ENCODE measurements around the gene MYH14. TPM values are rescaled to one million over a fixed set of nuclear protein-coding genes. Genes with fewer than 3 reads are reported as not detected.
"Not testable (repeated sequence)": the region's sequence is repeated elsewhere in the genome, so short reads cannot be mapped to it uniquely, and the experiment has no call there.

The MYH14 gene
- total RNA-seq, 2 experiments from 2014 or later, result not detected

GRCh38 chr19:50222691-50223438 is 19.4 kb downstream of the MYH14 start:
- no peak for DNase-seq
- ATAC-seq (ENCODE audit: low read depth), result no peak
- Mint-ChIP-seq H3K36me3 (no peaks in the 10 kb centered on the region), H3K4me3 (no peak overlapping the region), H3K27ac (no peak overlapping the region), H3K4me1 (no peaks in the 10 kb centered on the region), H3K9me3 (peaks cover 6% of the 10 kb centered on the region), H3K27me3 (no peaks in the 10 kb centered on the region)
- POLR2A ChIA-PET, result no interaction called here

- ATAC-seq (ENCODE audit: low read depth) (no peak), DNase-seq (no peak)
- H3K4me3 Mint-ChIP-seq, result no peak overlapping the region
- H3K9me3 Mint-ChIP-seq, result peaks cover 6% of the 10 kb centered on the region
- no peaks in the 10 kb centered on the region for H3K27me3 Mint-ChIP-seq
- H3K36me3 Mint-ChIP-seq, result no peaks in the 10 kb centered on the region
- POLR2A ChIA-PET, result no interaction called here
- no peak overlapping the region for H3K27ac Mint-ChIP-seq
- H3K4me1 Mint-ChIP-seq, result no peaks in the 10 kb centered on the region
Observed at GRCh38 chr19:50223439-50223716, 20.0 kb downstream of the MYH14 start.

- no peak for DNase-seq
- Mint-ChIP-seq H3K4me3 (no peak overlapping the region), H3K27ac (no peak overlapping the region), H3K9me3 (peaks cover 6% of the 10 kb centered on the region), H3K4me1 (no peaks in the 10 kb centered on the region), H3K36me3 (no peaks in the 10 kb centered on the region), H3K27me3 (no peaks in the 10 kb centered on the region)
- POLR2A ChIA-PET, result no interaction called here
- ATAC-seq (ENCODE audit: low read depth), result no peak
Observed at GRCh38 chr19:50224986-50225747, 21.7 kb downstream of the MYH14 start.

DNA sequence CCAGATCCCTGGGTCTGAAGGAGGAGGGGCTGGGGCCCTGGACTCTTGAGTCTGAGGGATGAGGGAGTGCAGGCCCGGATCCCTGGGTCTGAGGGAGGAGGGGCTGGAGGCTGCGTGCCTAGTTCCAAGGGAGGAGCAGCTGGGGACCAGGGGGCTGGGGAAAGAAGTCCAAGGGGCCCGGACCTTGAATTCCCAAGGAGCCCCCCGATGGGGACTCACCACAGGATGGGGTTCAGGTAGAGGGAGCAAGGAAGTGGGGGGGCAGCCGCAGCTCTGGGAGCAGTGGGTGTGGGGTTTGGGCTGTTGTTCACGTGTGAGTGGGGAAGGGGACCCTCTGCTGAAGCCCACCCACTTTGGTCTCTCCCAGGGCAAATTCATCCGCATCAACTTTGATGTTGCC is 23.1 kb downstream of the MYH14 start:
- Mint-ChIP-seq H3K36me3 (no peaks in the 10 kb centered on the region), H3K27ac (no peak overlapping the region), H3K9me3 (peaks cover 6% of the 10 kb centered on the region), H3K4me3 (no peak overlapping the region), H3K4me1 (no peaks in the 10 kb centered on the region), H3K27me3 (peaks cover 3% of the 10 kb centered on the region)
- DNase-seq (no peak), ATAC-seq (ENCODE audit: low read depth) (no peak)
- POLR2A ChIA-PET, result no interaction called here

DNA sequence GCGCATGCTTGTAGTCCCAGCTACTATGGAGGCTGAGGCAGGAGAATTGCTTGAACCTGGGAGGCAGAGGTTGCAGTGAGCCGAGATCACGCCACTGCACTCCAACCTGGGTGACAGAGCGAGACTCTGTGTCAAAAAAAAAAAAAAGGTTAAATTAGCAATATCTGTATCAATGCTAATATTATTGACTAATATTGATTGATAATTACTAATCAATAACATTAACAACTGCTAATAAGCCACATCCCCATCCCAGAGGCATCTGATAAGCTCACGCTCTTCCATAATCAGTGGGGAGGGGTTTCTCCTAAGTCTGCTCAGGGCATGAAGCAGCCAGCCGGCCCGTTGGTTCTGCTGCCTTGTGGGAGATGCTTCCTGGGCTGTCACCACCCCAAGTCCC is 24.7 kb downstream of the MYH14 start:
- H3K27me3 Mint-ChIP-seq; H3K27ac Mint-ChIP-seq; H3K4me1 Mint-ChIP-seq; H3K4me3 Mint-ChIP-seq; ATAC-seq (ENCODE audit: low read depth); POLR2A ChIA-PET; DNase-seq; H3K9me3 Mint-ChIP-seq; H3K36me3 Mint-ChIP-seq: not testable (repeated sequence)

DNA sequence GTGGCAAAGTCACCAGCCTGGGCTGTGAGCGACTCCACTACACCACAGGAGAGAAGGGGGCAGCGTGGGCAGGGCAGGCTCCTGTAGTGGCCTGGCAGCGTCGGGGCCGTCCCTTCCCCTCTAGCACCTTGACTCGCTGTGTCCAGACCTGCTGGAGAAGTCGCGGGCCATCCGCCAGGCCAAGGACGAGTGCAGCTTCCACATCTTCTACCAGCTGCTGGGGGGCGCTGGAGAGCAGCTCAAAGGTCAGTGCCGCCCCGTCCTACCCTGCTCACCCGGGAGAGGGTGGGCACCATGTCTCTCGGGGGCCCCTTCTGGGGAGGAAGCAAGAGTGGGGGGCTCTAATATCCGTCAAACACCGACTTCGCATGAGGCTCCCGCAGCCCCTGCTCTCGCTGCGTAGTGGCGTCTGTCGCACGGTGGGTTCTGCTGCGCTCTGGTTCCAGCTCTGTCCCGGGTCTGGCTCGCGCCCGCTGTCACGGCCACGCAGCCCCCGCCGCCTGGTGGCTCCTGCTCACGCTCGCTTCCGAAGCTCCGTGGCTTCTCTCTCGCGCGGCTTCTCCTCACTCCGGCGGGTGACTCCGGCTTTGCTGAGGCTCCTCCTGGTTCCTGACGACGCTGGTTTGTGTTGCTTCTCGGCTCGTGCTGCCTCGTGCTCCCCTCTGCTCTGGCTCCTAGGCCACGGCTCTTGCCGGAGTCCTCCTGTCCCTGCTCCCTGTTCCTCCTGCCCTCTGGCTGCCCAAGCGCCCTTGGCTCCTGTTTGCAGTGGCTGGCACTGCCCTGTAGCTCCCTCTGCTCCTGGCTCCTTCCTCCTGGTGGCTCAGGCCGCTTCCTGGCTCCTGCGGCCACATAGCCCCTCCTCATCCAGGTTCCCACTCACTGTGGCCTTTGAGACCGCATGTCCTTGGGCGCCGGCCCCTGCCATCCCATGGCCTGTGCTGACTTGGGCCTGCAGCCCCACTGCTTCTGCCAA is 27.2 kb downstream of the MYH14 start:
- DNase-seq (no peak), ATAC-seq (ENCODE audit: low read depth) (no peak)
- Mint-ChIP-seq H3K36me3 (no peaks in the 10 kb centered on the region), H3K27ac (peak overlapping the region; percentile 56), H3K27me3 (peaks cover 8% of the 10 kb centered on the region), H3K4me1 (no peaks in the 10 kb centered on the region), H3K9me3 (no peaks in the 10 kb centered on the region), H3K4me3 (no peak overlapping the region)
- POLR2A ChIA-PET, result no interaction called here

- H3K4me3 Mint-ChIP-seq; H3K4me1 Mint-ChIP-seq; H3K9me3 Mint-ChIP-seq; H3K27ac Mint-ChIP-seq; ATAC-seq (ENCODE audit: low read depth); POLR2A ChIA-PET; H3K36me3 Mint-ChIP-seq; DNase-seq; H3K27me3 Mint-ChIP-seq: not testable (repeated sequence)
Observed at GRCh38 chr19:50231417-50231816, 28.0 kb downstream of the MYH14 start.

- H3K36me3 Mint-ChIP-seq, result no peaks in the 10 kb centered on the region
- no peak overlapping the region for H3K4me3 Mint-ChIP-seq
- no peaks in the 10 kb centered on the region for H3K4me1 Mint-ChIP-seq
- no peaks in the 10 kb centered on the region for H3K9me3 Mint-ChIP-seq
- POLR2A ChIA-PET, result no interaction called here
- peaks cover 8% of the 10 kb centered on the region for H3K27me3 Mint-ChIP-seq
- no peak overlapping the region for H3K27ac Mint-ChIP-seq
- no peak for DNase-seq
- ATAC-seq (ENCODE audit: low read depth), result no peak
Observed at GRCh38 chr19:50231821-50232220, 28.4 kb downstream of the MYH14 start.

DNA sequence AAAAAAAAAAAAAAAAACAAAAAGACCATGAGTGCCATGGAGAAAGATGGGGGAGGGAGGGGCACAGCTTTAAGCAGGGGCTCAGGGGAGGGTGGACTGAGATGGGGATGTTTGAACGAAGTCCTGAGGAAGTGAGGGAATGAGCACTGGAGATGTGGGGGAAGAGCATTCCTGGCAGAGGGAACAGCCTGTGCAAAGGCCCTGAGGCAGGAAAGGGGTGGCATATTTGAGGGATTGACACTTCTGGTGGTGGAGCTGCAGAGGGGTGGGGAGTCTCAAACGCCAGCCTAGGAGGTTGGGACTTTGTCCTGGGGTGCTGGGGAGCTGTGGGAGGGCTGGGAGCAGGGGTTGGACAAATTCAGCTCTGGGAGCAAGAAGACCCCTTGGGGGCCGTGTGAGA is 29.2 kb downstream of the MYH14 start:
- POLR2A ChIA-PET, result no interaction called here
- Mint-ChIP-seq H3K4me1 (no peaks in the 10 kb centered on the region), H3K27ac (no peak overlapping the region), H3K27me3 (peaks cover 8% of the 10 kb centered on the region), H3K4me3 (no peak overlapping the region), H3K9me3 (no peaks in the 10 kb centered on the region), H3K36me3 (no peaks in the 10 kb centered on the region)
- ATAC-seq (ENCODE audit: low read depth) (no peak), DNase-seq (no peak)

DNA sequence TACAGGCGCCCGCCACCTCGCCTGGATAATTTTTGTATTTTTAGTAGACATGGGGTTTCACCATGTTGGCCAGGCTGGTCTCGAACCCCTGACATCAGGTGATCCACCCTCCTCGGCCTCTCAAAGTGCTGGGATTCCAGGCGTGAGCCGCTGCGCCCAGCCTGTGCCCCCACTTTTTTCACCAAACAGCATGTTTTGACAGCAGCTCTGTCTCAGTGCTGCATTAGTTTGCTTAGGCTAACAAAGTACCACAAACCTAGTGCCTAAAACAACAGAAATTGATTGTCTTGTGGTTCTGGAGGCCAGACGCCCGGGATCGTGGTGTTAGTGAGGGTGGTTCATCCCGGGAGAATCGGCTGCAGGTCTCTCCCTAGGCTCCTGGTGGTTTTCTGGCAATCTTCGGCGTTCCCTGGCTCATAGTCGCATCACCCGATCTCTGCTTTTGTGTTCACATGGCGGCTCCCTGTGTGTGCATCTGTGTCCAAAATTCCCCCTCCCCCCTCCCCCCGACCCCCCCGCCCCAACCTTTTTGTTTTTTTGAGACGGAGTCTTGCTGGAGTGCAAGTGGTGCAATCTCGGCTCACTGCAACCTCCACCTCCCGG is 30.0 kb downstream of the MYH14 start:
- Mint-ChIP-seq H3K27ac (no peak overlapping the region), H3K4me3 (no peak overlapping the region), H3K4me1 (no peaks in the 10 kb centered on the region), H3K36me3 (no peaks in the 10 kb centered on the region), H3K27me3 (peaks cover 8% of the 10 kb centered on the region), H3K9me3 (no peaks in the 10 kb centered on the region)
- POLR2A ChIA-PET, result no interaction called here
- ATAC-seq (ENCODE audit: low read depth), result no peak
- no peak for DNase-seq

DNA sequence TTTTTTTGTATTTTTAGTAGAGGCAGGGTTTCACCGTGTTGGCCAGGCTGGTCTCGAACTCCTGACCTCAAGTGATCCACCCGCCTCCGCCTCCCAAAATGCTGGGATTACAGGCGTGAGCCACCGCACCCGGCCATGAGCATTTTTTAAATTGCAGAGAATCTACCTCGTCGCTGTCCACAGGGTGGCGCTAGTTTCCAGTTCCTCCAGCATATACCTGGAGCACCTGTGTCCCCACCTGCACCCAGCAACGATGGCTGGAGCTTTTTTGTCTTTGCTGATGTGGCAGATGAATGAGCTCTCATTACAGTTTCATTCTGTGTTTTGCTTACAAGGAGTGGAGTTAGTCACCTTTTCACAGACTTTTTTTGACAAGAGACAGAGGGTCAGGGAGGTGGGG is 34.1 kb downstream of the MYH14 start:
- not testable (repeated sequence) for H3K36me3 Mint-ChIP-seq; H3K9me3 Mint-ChIP-seq; H3K4me3 Mint-ChIP-seq; ATAC-seq (ENCODE audit: low read depth); H3K27ac Mint-ChIP-seq; H3K4me1 Mint-ChIP-seq; DNase-seq; H3K27me3 Mint-ChIP-seq
- POLR2A ChIA-PET, result interaction anchor here (0.6 kb wide), 1 partner anchor 616 kb away, joined by 8 read pairs; no protein-coding TSS in a partner anchor

GRCh38 chr19:50238043-50238442 is 34.6 kb downstream of the MYH14 start:
- POLR2A ChIA-PET, result no interaction called here
- no peak overlapping the region for H3K4me3 Mint-ChIP-seq
- no peaks in the 10 kb centered on the region for H3K9me3 Mint-ChIP-seq
- DNase-seq (no peak), ATAC-seq (ENCODE audit: low read depth) (no peak)
- no peaks in the 10 kb centered on the region for H3K4me1 Mint-ChIP-seq
- H3K27ac Mint-ChIP-seq, result no peak overlapping the region
- no peaks in the 10 kb centered on the region for H3K36me3 Mint-ChIP-seq
- H3K27me3 Mint-ChIP-seq, result peaks cover 4% of the 10 kb centered on the region

DNA sequence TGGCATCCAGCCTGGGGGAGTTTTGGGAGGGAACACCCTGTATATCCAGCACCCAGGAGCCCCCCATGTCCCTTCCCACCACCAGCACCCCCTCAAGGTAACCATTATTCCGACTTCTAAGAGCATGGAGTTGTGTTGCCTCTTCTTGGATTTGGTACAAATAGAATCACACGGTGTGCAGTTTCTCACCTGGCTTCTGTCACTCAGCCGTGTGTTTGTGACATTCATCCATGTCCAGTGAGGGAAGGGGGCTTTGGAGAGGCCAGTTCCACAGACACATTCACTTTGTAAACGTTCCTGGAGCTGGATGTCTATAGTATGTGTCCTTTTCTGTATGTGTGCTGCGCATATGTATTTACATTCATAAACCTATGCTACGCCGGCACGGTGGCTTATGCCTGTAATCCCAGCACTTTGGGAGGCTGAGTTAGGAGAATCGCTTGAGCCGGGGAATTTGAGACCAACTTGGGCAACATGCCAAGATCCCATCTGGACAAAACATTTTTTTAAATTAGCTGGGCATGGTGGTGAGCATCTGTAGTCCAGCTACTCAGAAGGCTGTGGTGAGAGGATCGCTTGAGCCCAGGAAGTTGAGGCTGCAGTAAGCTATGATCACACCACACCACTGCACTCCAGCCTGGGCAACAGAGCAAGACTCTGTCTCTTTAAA is 36.6 kb downstream of the MYH14 start:
- no peak for DNase-seq
- peaks cover 2% of the 10 kb centered on the region for H3K27me3 Mint-ChIP-seq
- no peak overlapping the region for H3K27ac Mint-ChIP-seq
- no peaks in the 10 kb centered on the region for H3K4me1 Mint-ChIP-seq
- POLR2A ChIA-PET, result no interaction called here
- H3K9me3 Mint-ChIP-seq, result no peaks in the 10 kb centered on the region
- H3K4me3 Mint-ChIP-seq, result no peak overlapping the region
- H3K36me3 Mint-ChIP-seq, result no peaks in the 10 kb centered on the region
- no peak for ATAC-seq (ENCODE audit: low read depth)
